Measurements from ENCODE around the gene CTNNA2.

Gene CTNNA2

GRCh38 chr2:79627237-79627636 is 114.4 kb downstream of the CTNNA2 start:
- H3K27ac ChIP-seq, result no peak overlapping the region
- H3K9me3 ChIP-seq (ENCODE audit: severe bottlenecking), result no peaks in the 10 kb centered on the region
- no peak for DNase-seq
- peaks cover 3% of the 10 kb centered on the region for H3K27me3 ChIP-seq (ENCODE audit: insufficient read depth, low read depth, severe bottlenecking)
- no peak overlapping the region for H3K4me3 ChIP-seq (ENCODE audit: low read depth, low read length)
- no peak for TF ChIP-seq CTCF (IDR thresholded peaks at IDR 0.05; ENCODE audit: low read depth, low read length)
- H3K36me3 ChIP-seq, result no peaks in the 10 kb centered on the region

GRCh38 chr2:79630060-79630459 is 117.2 kb downstream of the CTNNA2 start:
- TF ChIP-seq CTCF (IDR thresholded peaks at IDR 0.05; ENCODE audit: low read depth, low read length), result no peak
- no peak for DNase-seq
- H3K9me3 ChIP-seq (ENCODE audit: severe bottlenecking), result no peaks in the 10 kb centered on the region
- H3K4me3 ChIP-seq (ENCODE audit: low read depth, low read length), result no peak overlapping the region
- peaks cover 12% of the 10 kb centered on the region for H3K27me3 ChIP-seq (ENCODE audit: insufficient read depth, low read depth, severe bottlenecking)
- no peak overlapping the region for H3K27ac ChIP-seq
- H3K36me3 ChIP-seq, result no peaks in the 10 kb centered on the region

- Histone ChIP-seq H3K27me3 (ENCODE audit: insufficient read depth, low read depth, severe bottlenecking) (peaks cover 12% of the 10 kb centered on the region), H3K27ac (no peak overlapping the region), H3K9me3 (ENCODE audit: severe bottlenecking) (no peaks in the 10 kb centered on the region), H3K4me3 (ENCODE audit: low read depth, low read length) (no peak overlapping the region), H3K36me3 (no peaks in the 10 kb centered on the region)
- TF ChIP-seq CTCF (IDR thresholded peaks at IDR 0.05; ENCODE audit: low read depth, low read length), result no peak
- DNase-seq, result no peak
Observed at GRCh38 chr2:79630972-79631557, 118.2 kb downstream of the CTNNA2 start.

DNA sequence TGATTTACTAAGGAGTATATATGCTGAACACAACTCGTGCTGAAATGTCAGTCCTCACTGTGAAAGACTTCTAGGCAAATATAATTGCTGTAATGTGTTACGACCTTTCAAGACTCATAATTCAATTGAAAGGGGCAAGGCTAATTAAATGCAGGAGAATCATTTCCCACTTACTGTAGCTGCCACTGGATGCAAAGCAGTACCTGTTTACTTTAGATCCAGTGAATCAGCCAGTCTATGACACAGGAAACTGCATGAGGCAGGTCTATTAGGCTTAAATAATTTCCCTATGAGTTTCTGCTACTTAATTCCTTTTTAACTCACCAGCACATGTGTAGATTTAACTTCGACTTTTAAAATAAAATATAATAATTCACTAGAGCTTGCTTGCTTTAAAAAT is 125.6 kb downstream of the CTNNA2 start:
- Histone ChIP-seq H3K27ac (no peak overlapping the region), H3K9me3 (ENCODE audit: severe bottlenecking) (no peaks in the 10 kb centered on the region), H3K27me3 (ENCODE audit: insufficient read depth, low read depth, severe bottlenecking) (peaks cover 9% of the 10 kb centered on the region), H3K36me3 (no peaks in the 10 kb centered on the region), H3K4me3 (ENCODE audit: low read depth, low read length) (no peak overlapping the region)
- DNase-seq, result no peak
- no peak for TF ChIP-seq CTCF (IDR thresholded peaks at IDR 0.05; ENCODE audit: low read depth, low read length)

GRCh38 chr2:79638954-79639353 is 126.1 kb downstream of the CTNNA2 start:
- H3K4me3 ChIP-seq (ENCODE audit: low read depth, low read length), result no peak overlapping the region
- H3K9me3 ChIP-seq (ENCODE audit: severe bottlenecking), result no peaks in the 10 kb centered on the region
- H3K27me3 ChIP-seq (ENCODE audit: insufficient read depth, low read depth, severe bottlenecking), result peaks cover 6% of the 10 kb centered on the region
- no peak for DNase-seq
- H3K27ac ChIP-seq, result no peak overlapping the region
- H3K36me3 ChIP-seq, result no peaks in the 10 kb centered on the region
- no peak for TF ChIP-seq CTCF (IDR thresholded peaks at IDR 0.05; ENCODE audit: low read depth, low read length)

DNA sequence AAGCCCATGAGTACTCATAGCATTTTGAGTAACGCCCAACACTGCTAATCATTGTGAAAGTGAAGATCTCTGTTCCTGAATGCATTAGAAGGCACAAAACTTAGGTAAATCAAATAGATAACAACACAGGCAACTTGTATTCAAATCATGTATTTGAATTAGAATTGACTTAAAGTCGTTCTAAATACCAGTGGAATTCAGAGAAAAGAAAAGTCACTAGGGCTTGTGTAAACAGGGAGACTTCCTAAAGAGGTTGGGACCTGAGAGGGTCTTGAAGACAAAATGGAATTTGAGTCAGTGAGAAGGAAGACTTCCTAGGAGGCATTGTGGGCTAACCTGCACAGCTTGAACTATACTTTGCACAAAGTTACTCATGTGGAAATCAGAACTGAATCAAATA is 127.2 kb downstream of the CTNNA2 start:
- no peak for TF ChIP-seq CTCF (IDR thresholded peaks at IDR 0.05; ENCODE audit: low read depth, low read length)

More for the DNA sequence above, 127.2 kb downstream of the CTNNA2 start:
- no peak for DNase-seq
- Histone ChIP-seq H3K4me3 (ENCODE audit: low read depth, low read length) (no peak overlapping the region), H3K36me3 (no peaks in the 10 kb centered on the region), H3K27me3 (ENCODE audit: insufficient read depth, low read depth, severe bottlenecking) (no peaks in the 10 kb centered on the region), H3K27ac (no peak overlapping the region), H3K9me3 (ENCODE audit: severe bottlenecking) (no peaks in the 10 kb centered on the region)
